ENCODE results near the gene BTD.

- TF ChIP-seq CTCF (conservative IDR thresholded peaks at IDR 0.05; ENCODE audit: low read depth, low read length) (no peak), EZH2 (IDR thresholded peaks at IDR 0.05; ENCODE audit: borderline replicate concordance, low read depth, low read length, poor library complexity, severe bottlenecking) (no peak)
Measured at GRCh38 chr3:15647611-15648167, 46.1 kb downstream of the BTD start.

All from A673 (cell line).